IPS-18a (cell line): Measurements from ENCODE around the gene ATP5F1C.
A peak's percentile ranks its signal among the peaks of the same experiment; 100 is the strongest.
"Not testable (repeated sequence)": the region's sequence is repeated elsewhere in the genome, so short reads cannot be mapped to it uniquely, and the experiment has no call there.

Experiments
- H3K27ac ChIP-seq: one replicate; pipeline ENCODE4 v1.5.1; 2013; ENCODE audit warnings: low read length
- H3K27me3 ChIP-seq: one replicate; pipeline ENCODE4 v1.6.1; 2013; ENCODE audit warnings: mild to moderate bottlenecking, low read length; ENCODE audit not compliant: control insufficient read depth, insufficient read depth
- H3K36me3 ChIP-seq: one replicate; pipeline ENCODE4 v1.6.1; 2013; ENCODE audit warnings: low read depth, low read length; ENCODE audit not compliant: control insufficient read depth
- H3K4me1 ChIP-seq: one replicate; pipeline ENCODE4 v1.6.1; 2013; ENCODE audit warnings: low read depth, low read length; ENCODE audit not compliant: control insufficient read depth
- H3K4me3 ChIP-seq: one replicate; pipeline ENCODE4 v1.5.1; 2013; ENCODE audit warnings: low read length
- H3K9ac ChIP-seq: one replicate; pipeline ENCODE4 v1.6.1; 2013; ENCODE audit warnings: mild to moderate bottlenecking, low read length, moderate library complexity
- H3K9me3 ChIP-seq: one replicate; pipeline ENCODE4 v1.6.1; 2013; ENCODE audit warnings: low read depth, low read length; ENCODE audit not compliant: control insufficient read depth

The ATP5F1C gene

DNA sequence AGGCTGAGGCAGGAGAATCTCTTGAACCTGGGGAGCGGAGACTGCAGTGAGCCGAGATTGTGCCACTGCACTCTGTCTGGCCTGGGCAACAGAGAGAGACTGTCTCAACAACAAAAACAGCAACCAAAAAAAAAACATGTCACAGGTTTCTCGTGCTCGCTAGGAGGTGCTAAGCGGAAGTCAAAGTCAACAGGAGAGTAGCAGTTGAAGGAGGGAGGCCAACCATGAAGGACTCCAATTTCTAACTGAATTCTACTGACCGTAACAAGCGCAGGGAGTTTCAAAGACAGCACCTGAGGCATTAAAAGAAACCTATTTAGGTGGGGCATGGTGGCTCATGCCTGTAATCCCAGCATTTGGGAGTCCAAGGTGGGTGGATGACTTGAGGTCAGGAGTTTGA lies 19.6 kb upstream of the ATP5F1C start:
- Histone ChIP-seq H3K9me3 (no peaks in the 10 kb centered on the region), H3K36me3 (peaks cover 67% of the 10 kb centered on the region), H3K27me3 (no peaks in the 10 kb centered on the region), H3K4me1 (no peaks in the 10 kb centered on the region), H3K9ac (no peak overlapping the region), H3K4me3 (no peak overlapping the region), H3K27ac (no peak overlapping the region)

DNA sequence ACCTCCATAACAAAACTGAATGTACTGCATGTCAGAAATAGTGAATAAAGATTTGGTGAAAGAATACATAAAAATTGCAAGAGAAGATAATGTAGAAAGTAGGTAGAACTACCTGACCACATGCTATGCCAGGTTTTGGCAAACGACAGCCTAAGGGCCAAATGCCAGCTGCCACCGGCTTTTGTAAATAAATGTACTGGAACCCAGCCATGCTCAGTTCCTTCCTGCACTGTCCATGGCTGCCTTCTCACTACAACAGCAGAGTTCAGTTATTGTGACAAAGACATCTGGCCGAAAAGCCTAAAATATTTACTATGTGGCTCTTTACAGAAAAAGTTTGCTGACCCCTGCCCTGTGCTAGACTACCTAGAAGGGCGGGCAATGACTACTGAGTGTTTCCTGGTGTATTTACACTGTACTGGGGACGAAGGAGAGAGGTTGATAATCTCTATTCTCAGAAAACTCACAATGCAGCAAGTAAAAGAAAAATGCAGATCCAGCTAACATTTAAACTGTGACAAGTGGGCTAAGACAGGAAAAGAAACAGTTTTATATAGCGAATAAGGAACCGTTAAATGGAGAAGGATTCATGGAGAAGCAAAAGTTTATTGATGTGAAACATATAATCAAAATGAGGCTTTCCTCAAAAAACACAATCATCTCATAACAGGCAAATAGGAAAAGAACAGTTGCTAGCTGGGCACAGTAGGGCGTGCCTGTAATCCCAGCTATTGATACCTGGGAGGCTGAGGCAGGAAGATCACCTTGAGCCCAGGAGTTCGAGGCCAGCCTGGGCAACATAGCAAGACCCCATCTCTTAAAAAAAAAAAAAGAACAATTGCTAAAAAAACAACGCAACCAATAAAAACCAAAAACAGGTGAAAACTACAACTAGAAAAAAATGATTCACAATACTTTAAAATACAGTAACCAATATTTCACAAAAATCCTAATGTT lies 13.9 kb upstream of the ATP5F1C start:
- Histone ChIP-seq H3K27me3 (no peaks in the 10 kb centered on the region), H3K27ac (no peak overlapping the region), H3K9me3 (no peaks in the 10 kb centered on the region), H3K4me1 (no peaks in the 10 kb centered on the region), H3K4me3 (no peak overlapping the region), H3K36me3 (peaks cover 63% of the 10 kb centered on the region), H3K9ac (no peak overlapping the region)

DNA sequence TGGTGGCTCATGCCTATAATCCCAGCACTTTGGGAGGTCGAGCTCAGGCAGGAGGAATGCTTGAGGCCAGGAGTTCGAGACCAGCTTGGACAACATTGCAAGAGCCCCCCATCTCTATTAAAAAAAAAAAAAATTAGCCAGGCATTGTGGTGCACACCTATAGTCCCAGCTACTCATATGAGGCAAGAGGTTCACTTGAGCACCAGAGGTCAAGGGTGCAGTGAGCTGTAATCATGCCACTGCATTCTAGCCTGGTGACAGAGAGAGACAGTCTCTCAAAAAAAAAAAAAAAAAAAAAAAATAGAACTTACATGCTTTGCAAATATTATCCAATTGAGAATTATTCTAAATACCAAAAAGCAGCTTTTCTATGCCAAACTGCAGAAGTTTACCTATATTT lies 11.2 kb upstream of the ATP5F1C start:
- Histone ChIP-seq H3K36me3 (peaks cover 57% of the 10 kb centered on the region), H3K27ac (no peak overlapping the region), H3K27me3 (no peaks in the 10 kb centered on the region), H3K4me3 (no peak overlapping the region), H3K4me1 (no peaks in the 10 kb centered on the region), H3K9ac (no peak overlapping the region), H3K9me3 (no peaks in the 10 kb centered on the region)

DNA sequence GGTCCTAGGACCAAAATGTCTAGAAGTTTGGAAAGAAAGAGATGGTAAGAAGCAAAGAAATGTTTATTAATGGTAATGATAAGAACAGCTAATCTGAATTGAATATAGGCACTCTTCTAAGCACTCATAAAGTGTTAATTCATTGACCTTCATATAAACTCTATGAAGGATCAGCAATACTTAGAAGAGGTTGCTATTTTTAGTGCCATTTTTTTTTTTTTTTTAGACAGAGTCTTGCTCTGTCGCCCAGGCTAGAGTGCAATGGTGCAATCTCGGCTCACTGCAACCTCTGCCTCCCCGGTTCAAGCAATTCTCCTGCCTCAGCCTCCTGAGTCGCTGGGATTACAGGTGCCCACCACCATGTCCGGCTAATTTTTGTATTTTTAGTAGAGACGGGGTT lies 5.8 kb upstream of the ATP5F1C start:
- H3K36me3 ChIP-seq: peaks cover 28% of the 10 kb centered on the region
- not testable (repeated sequence) for H3K27me3 ChIP-seq, H3K9ac ChIP-seq, H3K4me1 ChIP-seq, H3K9me3 ChIP-seq, H3K27ac ChIP-seq, H3K4me3 ChIP-seq

DNA sequence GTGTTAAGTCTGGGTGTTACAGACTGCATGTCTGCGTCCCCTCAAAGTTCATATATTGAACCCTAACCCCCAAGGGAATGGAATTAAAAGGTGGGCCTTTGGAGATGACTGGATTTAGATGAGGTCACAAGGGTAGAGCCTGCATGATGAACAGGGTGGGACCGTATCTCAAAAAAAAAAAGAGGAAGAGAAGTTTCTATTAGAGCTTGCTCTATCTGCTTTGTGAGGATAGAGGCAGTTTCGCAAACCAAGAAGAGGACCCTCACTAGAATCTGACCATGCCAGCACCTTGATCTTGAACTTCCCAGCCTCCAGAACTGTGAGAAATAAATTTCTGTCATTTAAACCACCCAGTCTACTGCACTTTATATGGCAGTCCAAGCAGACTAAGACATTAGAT lies 1.5 kb upstream of the ATP5F1C start:
- H3K27me3 ChIP-seq: no peaks in the 10 kb centered on the region
- H3K9ac ChIP-seq: peak overlapping the region; percentile 72
- H3K27ac ChIP-seq: no peak overlapping the region
- peaks cover 12% of the 10 kb centered on the region for H3K4me1 ChIP-seq
- H3K9me3 ChIP-seq: no peaks in the 10 kb centered on the region
- H3K4me3 ChIP-seq: peak overlapping the region; percentile 84
- H3K36me3 ChIP-seq: no peaks in the 10 kb centered on the region

DNA sequence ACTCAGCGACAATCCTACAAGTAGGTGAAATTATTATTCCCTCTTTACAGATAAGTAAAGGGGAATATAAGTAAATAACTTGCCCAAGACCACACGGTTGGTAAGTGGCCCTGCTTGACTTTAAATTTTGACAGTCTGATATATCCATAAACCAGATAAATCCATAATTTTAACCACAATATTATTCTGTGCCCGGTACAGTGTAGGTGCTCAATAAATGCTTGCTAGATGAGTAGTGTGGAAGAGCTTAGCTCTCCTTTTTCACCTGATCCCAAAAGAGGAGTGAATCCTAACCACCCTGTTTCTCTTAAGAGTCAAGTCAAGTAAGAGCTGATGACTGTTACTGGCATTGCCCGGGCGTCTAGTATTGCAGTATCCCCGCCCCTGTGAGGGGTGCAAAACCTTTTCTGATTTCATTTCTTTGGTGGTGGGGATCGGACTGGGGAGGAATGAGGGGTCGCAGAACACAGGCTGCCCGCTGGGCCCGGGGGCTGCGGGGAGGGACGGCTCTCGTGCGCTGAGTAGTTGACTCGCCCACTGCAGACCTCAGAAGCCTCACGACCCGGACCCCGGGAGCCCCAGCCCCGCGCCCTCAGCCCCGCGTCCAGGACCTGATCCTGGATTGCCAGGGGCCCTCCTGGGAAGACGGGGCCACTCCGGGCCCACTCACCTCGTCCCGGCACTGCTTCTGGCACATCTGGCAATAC lies 674 bp upstream of the ATP5F1C start:
- Histone ChIP-seq H3K9ac (peak overlapping the region; percentile 72), H3K27me3 (no peaks in the 10 kb centered on the region), H3K27ac (peak overlapping the region; percentile 6), H3K4me1 (peaks cover 12% of the 10 kb centered on the region), H3K4me3 (peak overlapping the region; percentile 84), H3K9me3 (no peaks in the 10 kb centered on the region), H3K36me3 (no peaks in the 10 kb centered on the region)

DNA sequence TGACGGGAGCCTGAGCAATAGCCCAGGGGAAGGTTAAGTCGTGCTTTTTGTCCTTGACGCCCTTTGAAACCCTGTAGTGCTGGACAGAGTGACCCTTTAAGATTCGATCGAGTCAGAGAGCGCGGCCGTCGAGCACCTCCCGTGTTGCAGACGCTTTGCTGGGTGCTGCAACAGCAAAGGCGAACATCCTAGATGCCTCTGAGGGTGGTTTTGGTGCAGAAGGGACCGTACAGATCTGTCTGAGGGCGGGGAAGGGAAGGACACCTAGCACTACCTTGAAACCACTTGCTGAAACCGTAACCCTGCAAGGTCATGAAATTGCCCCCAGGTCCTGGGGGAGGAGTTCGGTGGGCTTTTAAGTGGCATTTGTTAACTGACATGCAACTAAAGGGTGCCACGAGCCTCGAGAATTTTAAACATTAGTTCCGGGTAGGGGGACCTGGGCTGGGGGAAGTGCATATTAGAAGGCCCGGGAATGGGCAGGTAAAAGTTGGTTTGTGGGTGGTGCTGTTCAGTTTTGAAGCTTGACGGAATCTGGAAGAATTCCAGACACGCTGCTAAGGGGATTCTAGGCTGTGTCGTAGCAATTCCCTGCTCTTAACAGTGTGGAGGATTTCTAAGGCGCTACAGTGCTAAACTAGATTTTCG lies 786 bp downstream of the ATP5F1C start:
- Histone ChIP-seq H3K27ac (peak overlapping the region; percentile 14), H3K27me3 (no peaks in the 10 kb centered on the region), H3K4me1 (peaks cover 12% of the 10 kb centered on the region), H3K36me3 (no peaks in the 10 kb centered on the region), H3K4me3 (peak overlapping the region; percentile 84), H3K9me3 (no peaks in the 10 kb centered on the region), H3K9ac (peak overlapping the region; percentile 72)

DNA sequence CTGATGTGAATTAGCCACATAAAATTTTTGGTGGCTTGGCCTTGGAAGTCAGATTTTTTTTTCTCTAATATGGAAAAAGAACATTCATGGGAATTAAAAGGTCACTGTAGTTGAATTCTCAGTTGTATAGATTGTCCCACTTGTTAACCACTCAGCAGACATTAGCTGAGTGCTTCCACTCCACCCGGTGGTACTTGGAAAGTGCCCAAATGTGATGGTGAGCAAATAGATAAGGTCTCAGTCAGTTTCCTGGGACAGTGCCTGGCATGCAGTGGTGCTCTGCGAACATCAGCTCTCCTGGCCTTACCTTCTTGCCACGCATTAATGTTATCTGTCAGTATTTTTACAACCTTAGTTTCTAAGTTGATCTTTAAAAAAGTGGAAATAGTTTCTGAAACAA lies 1.4 kb downstream of the ATP5F1C start:
- no peaks in the 10 kb centered on the region for H3K9me3 ChIP-seq
- peak overlapping the region; percentile 84 for H3K4me3 ChIP-seq
- peaks cover 12% of the 10 kb centered on the region for H3K4me1 ChIP-seq
- peak overlapping the region; percentile 72 for H3K9ac ChIP-seq
- no peaks in the 10 kb centered on the region for H3K36me3 ChIP-seq
- H3K27ac ChIP-seq: no peak overlapping the region
- H3K27me3 ChIP-seq: no peaks in the 10 kb centered on the region

DNA sequence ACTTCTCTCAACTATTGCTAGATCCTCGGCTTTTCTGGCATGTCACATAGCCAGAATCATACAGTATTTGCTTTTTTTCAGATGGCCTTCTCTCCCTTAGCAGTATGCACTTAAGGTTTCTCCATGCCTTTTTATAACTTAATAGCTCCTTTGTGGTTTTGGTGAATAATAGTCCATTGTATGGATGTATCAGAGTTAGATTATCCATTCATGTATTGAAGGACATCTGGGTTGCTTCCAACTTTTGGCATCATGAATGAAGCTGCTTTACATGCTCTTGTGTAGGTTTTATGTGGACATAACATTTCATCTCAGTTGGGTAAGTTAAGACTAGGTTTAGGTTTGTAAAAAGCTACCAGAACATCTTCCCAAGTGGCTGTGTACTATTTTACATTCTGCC lies 4.6 kb downstream of the ATP5F1C start:
- Histone ChIP-seq H3K4me1 (peaks cover 6% of the 10 kb centered on the region), H3K27me3 (no peaks in the 10 kb centered on the region), H3K9me3 (no peaks in the 10 kb centered on the region), H3K4me3 (no peak overlapping the region), H3K27ac (no peak overlapping the region), H3K9ac (no peak overlapping the region), H3K36me3 (peaks cover 8% of the 10 kb centered on the region)

DNA sequence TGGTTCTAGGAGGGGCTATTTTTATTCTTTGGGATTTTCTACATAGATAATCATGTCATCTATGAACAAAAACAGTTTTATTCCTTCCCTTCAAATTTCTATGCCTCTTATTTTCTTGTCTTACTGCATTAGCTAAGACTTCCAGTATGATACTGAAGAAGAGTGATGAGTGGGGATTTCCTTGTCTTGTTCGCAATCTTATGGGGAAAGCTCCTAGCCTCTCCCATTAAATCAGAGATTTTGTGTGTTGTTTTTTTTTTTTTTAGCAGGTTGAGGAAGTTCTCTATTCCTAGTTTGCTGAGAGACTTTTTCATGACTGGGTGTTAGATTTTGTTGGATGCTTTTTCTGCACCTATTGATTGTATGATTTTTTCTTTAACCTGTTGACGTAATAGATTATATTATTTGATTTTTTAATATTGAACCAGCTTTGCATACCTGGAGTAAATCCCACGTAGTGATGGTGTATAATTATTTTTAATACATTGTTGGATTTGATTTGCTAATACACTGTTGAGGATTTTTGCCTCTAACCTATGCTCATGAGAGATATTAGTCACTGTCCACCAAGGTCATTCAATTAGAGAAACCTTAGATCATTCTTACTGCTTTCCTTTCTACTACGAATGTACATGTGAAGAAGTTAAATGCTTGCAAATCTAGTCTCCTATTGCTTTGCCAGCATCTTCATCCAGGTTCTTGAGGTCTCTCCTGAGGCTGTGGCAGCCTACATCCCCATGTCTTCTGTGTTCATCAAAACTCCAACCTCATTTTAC lies 6.5 kb downstream of the ATP5F1C start:
- Histone ChIP-seq H3K36me3 (peaks cover 21% of the 10 kb centered on the region), H3K27ac (no peak overlapping the region), H3K9ac (no peak overlapping the region), H3K4me1 (peaks cover 2% of the 10 kb centered on the region), H3K4me3 (no peak overlapping the region), H3K27me3 (no peaks in the 10 kb centered on the region), H3K9me3 (no peaks in the 10 kb centered on the region)

DNA sequence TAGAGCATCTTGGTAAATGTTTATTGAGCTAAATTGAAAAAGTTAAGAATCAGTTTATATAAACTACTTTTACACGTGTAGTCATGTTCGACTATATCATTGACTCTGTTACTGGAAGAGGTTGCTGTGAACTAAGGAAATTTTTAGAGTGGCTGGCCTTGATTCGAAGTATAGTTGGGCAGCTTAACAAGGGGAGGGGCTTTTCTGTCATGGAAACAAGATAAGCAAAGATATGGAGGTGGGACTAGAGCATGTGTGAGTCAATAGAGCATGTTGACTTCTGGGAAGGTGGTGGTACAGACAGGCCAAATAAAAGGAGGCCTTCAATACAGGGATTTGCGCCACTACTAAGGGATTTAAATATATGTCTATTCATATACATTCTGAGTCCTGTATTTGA lies 7.6 kb downstream of the ATP5F1C start:
- Histone ChIP-seq H3K27me3 (no peaks in the 10 kb centered on the region), H3K9ac (no peak overlapping the region), H3K4me3 (no peak overlapping the region), H3K27ac (no peak overlapping the region), H3K9me3 (no peaks in the 10 kb centered on the region), H3K4me1 (no peaks in the 10 kb centered on the region), H3K36me3 (peaks cover 29% of the 10 kb centered on the region)
